H1 (cell line): ENCODE data around the gene F11R. TPM values are rescaled to one million over a fixed set of nuclear protein-coding genes. Genes with fewer than 3 reads are reported as not detected.

Source experiments
- CTCF ChIA-PET: fragments of 300-600 bp; sonication (Branson Sonifier 250); formaldehyde crosslinking; loops from one replicate; lab custom pipeline; 2021; ENCODE audit not compliant: partially characterized antibody; lab: Charles Lee
- POLR2A ChIA-PET: fragments of 300-600 bp; sonication (Branson Sonifier 250); formaldehyde crosslinking; loops from one replicate; lab custom pipeline; 2021; ENCODE audit warnings: inconsistent platforms; ENCODE audit not compliant: partially characterized antibody; lab: Charles Lee
- DNase-seq, 2 experiments: peaks; one replicate each; pipeline versions ENCODE4 v3.0.0 to v3.0.0-alpha.2; 2010 to 2022; ENCODE audit warnings: low spot score in 2 of 2, low read depth in 1 of 2, mixed read lengths in 1 of 2
- FAIRE-seq: peaks from 2 replicates; lab custom pipeline; 2011; peaks lifted over from hg19 to GRCh38; lab: Jason Lieb, UNC
- H2AFZ ChIP-seq: 2 replicates; pipeline ENCODE4 v1.8.1; 2012; ENCODE audit warnings: low read length, inconsistent platforms
- H2AK5ac ChIP-seq: 2 replicates; pipeline ENCODE4 v1.6.1; 2013; ENCODE audit warnings: low read depth, low read length
- H2BK120ac ChIP-seq: replicated peaks from 2 replicates; pipeline ENCODE3; 2013; ENCODE audit warnings: low read depth, low read length, inconsistent platforms
- H2BK12ac ChIP-seq: 2 replicates; pipeline ENCODE4 v1.6.1; 2013; ENCODE audit warnings: low read depth, low read length
- H2BK15ac ChIP-seq: 2 replicates; pipeline ENCODE4 v1.6.1; 2013; ENCODE audit warnings: low read length
- H2BK20ac ChIP-seq: 2 replicates; pipeline ENCODE4 v1.6.1; 2013; ENCODE audit warnings: low read length
- H2BK5ac ChIP-seq: 2 replicates; pipeline ENCODE4 v1.6.1; 2013; ENCODE audit warnings: low read depth, low read length
- H3K14ac ChIP-seq: 2 replicates; pipeline ENCODE4 v1.6.1; 2013; ENCODE audit warnings: inconsistent platforms; ENCODE audit not compliant: insufficient read length
- H3K18ac ChIP-seq: 2 replicates; pipeline ENCODE4 v1.6.1; 2013; ENCODE audit warnings: low read length; ENCODE audit errors: extremely low read depth
- H3K23ac ChIP-seq: 2 replicates; pipeline ENCODE4 v1.6.1; 2013; ENCODE audit warnings: inconsistent platforms; ENCODE audit not compliant: insufficient read length
- H3K23me2 ChIP-seq: 2 replicates; pipeline ENCODE4 v1.6.1; 2013; ENCODE audit warnings: low read depth, low read length
- H3K27ac ChIP-seq: 2 replicates; pipeline ENCODE4 v1.6.1; 2011; ENCODE audit warnings: low read depth, low read length, inconsistent platforms
- H3K27me3 ChIP-seq, 4 experiments: replicated peaks in 1 of 4; 1 replicate in 1 of 4; 2 replicates in 3 of 4; pipeline versions ENCODE4 v1.6.1 to v1.8.1; 2011 to 2013; ENCODE audit warnings: low read length in 3 of 4, mild to moderate bottlenecking in 3 of 4, inconsistent platforms in 2 of 4, mixed read lengths in 2 of 4, moderate library complexity in 1 of 4; ENCODE audit not compliant: control insufficient read depth in 3 of 4, insufficient read depth in 3 of 4; ENCODE audit errors: extremely low read depth in 1 of 4
- H3K36me3 ChIP-seq, 4 experiments: 2 replicates each; pipeline versions ENCODE4 v1.6.1 to v1.8.1; 2011 to 2013; ENCODE audit warnings: mild to moderate bottlenecking in 4 of 4, low read length in 3 of 4, moderate library complexity in 2 of 4, control low read depth in 1 of 4, inconsistent platforms in 1 of 4; ENCODE audit not compliant: insufficient read depth in 4 of 4, control insufficient read depth in 2 of 4
- H3K4ac ChIP-seq: replicated peaks from 2 replicates; pipeline ENCODE3; 2013; ENCODE audit warnings: low read length, low read depth, mixed read lengths, inconsistent platforms; ENCODE audit not compliant: insufficient read length
- H3K4me1 ChIP-seq, 4 experiments: replicated peaks in 1 of 4; 1 replicate in 1 of 4; 2 replicates in 3 of 4; pipeline versions ENCODE4 v1.6.1 to v1.8.1; 2011 to 2013; ENCODE audit warnings: low read length in 3 of 4, inconsistent platforms in 2 of 4, mixed read lengths in 1 of 4; ENCODE audit not compliant: insufficient read depth in 4 of 4, control insufficient read depth in 3 of 4
- H3K4me2 ChIP-seq, 2 experiments: 2 replicates each; pipeline versions ENCODE4 v1.6.1 to v1.8.1; 2011 to 2013; ENCODE audit warnings: low read depth in 2 of 2, low read length in 2 of 2, control low read depth in 1 of 2, inconsistent platforms in 1 of 2, mild to moderate bottlenecking in 1 of 2; ENCODE audit not compliant: insufficient read depth in 1 of 2
- H3K4me3 ChIP-seq, 4 experiments: fragments of 200-600, 300-600 bp in 1 of 4; sonication (generic), shearing (Covaris generic), sonication (Bioruptor Twin) in 1 of 4; 2 replicates each; pipeline versions ENCODE4 v1.5.1 to v1.8.1; 2011 to 2016; ENCODE audit warnings: low read length in 4 of 4, low read depth in 3 of 4, control low read depth in 2 of 4, inconsistent platforms in 2 of 4, mild to moderate bottlenecking in 2 of 4, mixed read lengths in 1 of 4, moderate library complexity in 1 of 4; ENCODE audit not compliant: insufficient read depth in 2 of 4; ENCODE audit errors: extremely low read depth in 1 of 4
- H3K56ac ChIP-seq: replicated peaks from 2 replicates; pipeline ENCODE3; 2013; ENCODE audit warnings: low read depth, mild to moderate bottlenecking, mixed read lengths, low read length, inconsistent platforms; ENCODE audit not compliant: insufficient read length
- H3K79me1 ChIP-seq: 2 replicates; pipeline ENCODE4 v1.6.1; 2013; ENCODE audit warnings: low read depth, low read length, control low read depth
- H3K79me2 ChIP-seq, 2 experiments: 2 replicates each; pipeline versions ENCODE4 v1.6.1 to v1.8.1; 2012 to 2013; ENCODE audit warnings: low read length in 2 of 2, mild to moderate bottlenecking in 2 of 2, inconsistent platforms in 1 of 2; ENCODE audit not compliant: insufficient read depth in 2 of 2, control insufficient read depth in 1 of 2
- H3K9ac ChIP-seq, 4 experiments: replicated peaks in 1 of 4; 1 replicate in 1 of 4; 2 replicates in 3 of 4; pipeline versions ENCODE4 v1.6.1 to v1.8.1; 2011 to 2013; ENCODE audit warnings: low read depth in 3 of 4, low read length in 3 of 4, control low read depth in 2 of 4, mild to moderate bottlenecking in 2 of 4, moderate library complexity in 2 of 4, inconsistent platforms in 1 of 4; ENCODE audit errors: extremely low read depth in 1 of 4
- H3K9me3 ChIP-seq, 2 experiments: 2 replicates each; pipeline versions ENCODE4 v1.6.1 to v1.8.1; 2012 to 2013; ENCODE audit warnings: mild to moderate bottlenecking in 2 of 2, moderate library complexity in 2 of 2, control low read depth in 1 of 2, inconsistent platforms in 1 of 2, low read depth in 1 of 2, low read length in 1 of 2, mixed read lengths in 1 of 2; ENCODE audit not compliant: insufficient read depth in 2 of 2
- H4K20me1 ChIP-seq, 2 experiments: replicated peaks in 1 of 2; 2 replicates each; pipeline versions ENCODE3 to v1.8.1; 2011 to 2013; ENCODE audit warnings: inconsistent platforms in 2 of 2, low read length in 2 of 2, mild to moderate bottlenecking in 1 of 2; ENCODE audit not compliant: insufficient read depth in 2 of 2, control insufficient read depth in 1 of 2
- H4K5ac ChIP-seq: 2 replicates; pipeline ENCODE4 v1.6.1; 2013; ENCODE audit warnings: low read length, low read depth, mixed read lengths, inconsistent platforms; ENCODE audit not compliant: insufficient read length
- H4K8ac ChIP-seq: 2 replicates; pipeline ENCODE4 v1.8.0; 2013; ENCODE audit warnings: mild to moderate bottlenecking, moderate library complexity, low read length, inconsistent platforms; ENCODE audit not compliant: insufficient read depth; ENCODE audit errors: extremely low read depth
- H4K91ac ChIP-seq: replicated peaks from 2 replicates; pipeline ENCODE3; 2013; ENCODE audit warnings: low read length, mixed read lengths, inconsistent platforms; ENCODE audit not compliant: insufficient read length
- GTF2F1 ChIP-seq: IDR thresholded peaks from 2 replicates; pipeline ENCODE4 v1.6.1; 2012; ENCODE audit warnings: low read depth, low read length, improper control_type of control experiment, borderline replicate concordance
- RFX5 ChIP-seq: IDR thresholded peaks from 2 replicates; pipeline ENCODE4 v1.6.1; 2011; ENCODE audit warnings: low read depth, low read length, improper control_type of control experiment, borderline replicate concordance
- SP2 ChIP-seq: IDR thresholded peaks from 2 replicates; pipeline ENCODE4 v1.6.1; 2012; ENCODE audit warnings: mild to moderate bottlenecking, low read length, inconsistent platforms
- WGBS, 2 experiments: shearing (Covaris generic) in 1 of 2; methylation state at CpG; one replicate each; pipeline versions ENCODE4 v1.1.6 to v1.1.7; 2013 to 2015; ENCODE audit warnings: low lambda C conversion rate in 2 of 2, mixed read lengths in 2 of 2, inconsistent platforms in 1 of 2, low coverage in 1 of 2, missing lambda C conversion rate in 1 of 2; ENCODE audit not compliant: insufficient replicate concordance in 2 of 2, insufficient coverage in 1 of 2, insufficient read length in 1 of 2; ENCODE audit errors: extremely low coverage in 1 of 2, missing lambda C conversion rate in 1 of 2; 5-methylcytosine and 5-hydroxymethylcytosine counted together
- polyA plus RNA-seq, 7 experiments: library from polyadenylated mRNA; depleted of rRNA in 3 of 7; stranded (reverse) in 5 of 7; unstranded in 2 of 7; fragments of >200 nt in 5 of 7; fragments of 200-250 nt in 2 of 7; gene quantifications; 1 replicate in 5 of 7; 2 replicates in 1 of 7; 4 replicates in 1 of 7; pipeline versions ENCODE4 v1.2.1 to v1.2.3, GENCODE V29; 2011 to 2013; ENCODE audit warnings: missing spikeins in 2 of 7, mixed read lengths in 2 of 7
- total RNA-seq: library from RNA; stranded (reverse); fragmentation: NEBNext Ultra II Directional; extraction: Animal tissue kit (Norgen Biotek cat#: 25700); gene quantifications from 2 replicates; pipeline ENCODE4 v1.2.1, GENCODE V29; 2021
- TF ChIP-seq, protein P1 (sequence below), 3 experiments: IDR thresholded peaks; 1 replicate in 2 of 3; 2 replicates in 1 of 3; pipeline versions ENCODE4 v1.5.1 to v1.6.1; 2011; ENCODE audit warnings: low read length in 3 of 3, mild to moderate bottlenecking in 3 of 3, inconsistent platforms in 2 of 3, low read depth in 1 of 3, moderate library complexity in 1 of 3; ENCODE audit not compliant: insufficient read depth in 1 of 3; ENCODE audit errors: control extremely low read depth in 1 of 3
- TF ChIP-seq, protein P2 (sequence below): IDR thresholded peaks from 2 replicates; pipeline ENCODE4 v1.6.1; 2012; ENCODE audit warnings: inconsistent platforms

The F11R gene
- total and polyA plus RNA-seq, 2 of the 8 experiments (the other 6 are each of a cell fraction or from before 2014, with no cell fraction given), result 159 to 200 TPM

DNA sequence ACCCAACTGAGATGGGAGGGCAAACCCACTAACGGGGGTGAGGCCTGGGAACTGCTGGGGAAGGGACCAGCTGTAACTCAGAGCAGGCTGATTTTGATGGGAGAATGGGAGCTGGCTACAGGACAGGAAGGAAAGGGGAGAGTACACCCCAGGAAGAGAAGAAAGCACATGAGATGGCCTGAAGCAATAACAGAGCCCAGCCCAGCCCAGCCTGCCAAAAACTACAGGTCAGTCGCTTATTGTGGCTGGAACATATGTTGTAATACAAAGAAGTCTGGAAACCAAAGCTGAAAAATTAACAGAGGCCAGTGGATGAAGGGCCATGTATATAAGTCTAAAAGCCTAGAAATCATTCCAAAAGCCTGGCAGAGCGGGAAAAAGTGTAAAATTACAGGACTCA, 67.9 kb downstream of the F11R start:
- CTCF ChIA-PET, result interaction anchor here (0.7 to 8.2 kb wide), 28 partner anchors 11 to 281 kb away, joined by 3 to 219 read pairs (median 8); partner anchors contain the start of genes KLHDC9 and LY9
- H2AFZ ChIP-seq, result no peak overlapping the region
- H3K56ac ChIP-seq, result no peak overlapping the region
- H3K27ac ChIP-seq, result no peak overlapping the region
- no peaks in the 10 kb centered on the region for H3K9me3 ChIP-seq
- H3K9ac ChIP-seq, result no peak overlapping the region
- no peaks in the 10 kb centered on the region for H3K23me2 ChIP-seq
- no peak overlapping the region for H4K91ac ChIP-seq
- no peaks in the 10 kb centered on the region for H3K36me3 ChIP-seq
- H2BK12ac ChIP-seq, result no peak overlapping the region; the same call in 1 of the 2 replicates
- H3K79me1 ChIP-seq, result no peaks in the 10 kb centered on the region
- no peak overlapping the region for H3K4ac ChIP-seq
- H2BK20ac ChIP-seq, result no peak overlapping the region
- H3K18ac ChIP-seq, result no peak overlapping the region
- WGBS, 2 experiments, result 89% methylated on average over 3 of the region's 3 CpGs; no CpG with 5 or more reads in 1 of the 2 experiments
- FAIRE-seq (no peak), DNase-seq (no peak)
- H4K5ac ChIP-seq, result no peak overlapping the region
- H3K27me3 ChIP-seq, result no peaks in the 10 kb centered on the region
- TF ChIP-seq GTF2F1, result no peak
- TF ChIP-seq RFX5, result no peak
- no peak for TF ChIP-seq SP2
- TF ChIP-seq, protein P1, sequence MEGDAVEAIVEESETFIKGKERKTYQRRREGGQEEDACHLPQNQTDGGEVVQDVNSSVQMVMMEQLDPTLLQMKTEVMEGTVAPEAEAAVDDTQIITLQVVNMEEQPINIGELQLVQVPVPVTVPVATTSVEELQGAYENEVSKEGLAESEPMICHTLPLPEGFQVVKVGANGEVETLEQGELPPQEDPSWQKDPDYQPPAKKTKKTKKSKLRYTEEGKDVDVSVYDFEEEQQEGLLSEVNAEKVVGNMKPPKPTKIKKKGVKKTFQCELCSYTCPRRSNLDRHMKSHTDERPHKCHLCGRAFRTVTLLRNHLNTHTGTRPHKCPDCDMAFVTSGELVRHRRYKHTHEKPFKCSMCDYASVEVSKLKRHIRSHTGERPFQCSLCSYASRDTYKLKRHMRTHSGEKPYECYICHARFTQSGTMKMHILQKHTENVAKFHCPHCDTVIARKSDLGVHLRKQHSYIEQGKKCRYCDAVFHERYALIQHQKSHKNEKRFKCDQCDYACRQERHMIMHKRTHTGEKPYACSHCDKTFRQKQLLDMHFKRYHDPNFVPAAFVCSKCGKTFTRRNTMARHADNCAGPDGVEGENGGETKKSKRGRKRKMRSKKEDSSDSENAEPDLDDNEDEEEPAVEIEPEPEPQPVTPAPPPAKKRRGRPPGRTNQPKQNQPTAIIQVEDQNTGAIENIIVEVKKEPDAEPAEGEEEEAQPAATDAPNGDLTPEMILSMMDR (IDR thresholded peaks at IDR 0.05; ENCODE audit: control extremely low read depth in 1 of 3, insufficient read depth in 1 of 3, low read depth in 1 of 3, low read length in 3 of 3), result no peak
- TF ChIP-seq, protein P2, sequence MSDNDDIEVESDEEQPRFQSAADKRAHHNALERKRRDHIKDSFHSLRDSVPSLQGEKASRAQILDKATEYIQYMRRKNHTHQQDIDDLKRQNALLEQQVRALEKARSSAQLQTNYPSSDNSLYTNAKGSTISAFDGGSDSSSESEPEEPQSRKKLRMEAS, result no peak
- no peaks in the 10 kb centered on the region for H4K20me1 ChIP-seq
- no peak overlapping the region for H2AK5ac ChIP-seq
- peaks cover 0 to 9% (median 3%) of the 10 kb centered on the region in 4 experiments; a peak in 6 of 7 replicates for H3K4me1 ChIP-seq
- peak overlapping the region; percentile 31; the same call in 1 of the 2 replicates for H4K8ac ChIP-seq
- H3K4me3 ChIP-seq, result no peak overlapping the region
- H3K14ac ChIP-seq, result no peak overlapping the region
- no peak overlapping the region for H3K23ac ChIP-seq
- H2BK15ac ChIP-seq, result no peak overlapping the region
- no peaks in the 10 kb centered on the region for H3K79me2 ChIP-seq
- H3K4me2 ChIP-seq, result no peak overlapping the region
- H2BK120ac ChIP-seq, result no peak overlapping the region
- H2BK5ac ChIP-seq, result no peak overlapping the region
- POLR2A ChIA-PET, result no interaction called here
